ENCODE data around the gene GATAD2A. TPM values are rescaled to one million over a fixed set of nuclear protein-coding genes. Genes with fewer than 3 reads are reported as not detected.
A peak's percentile ranks its signal among the peaks of the same experiment; 100 is the strongest.

The GATAD2A gene, protein sequence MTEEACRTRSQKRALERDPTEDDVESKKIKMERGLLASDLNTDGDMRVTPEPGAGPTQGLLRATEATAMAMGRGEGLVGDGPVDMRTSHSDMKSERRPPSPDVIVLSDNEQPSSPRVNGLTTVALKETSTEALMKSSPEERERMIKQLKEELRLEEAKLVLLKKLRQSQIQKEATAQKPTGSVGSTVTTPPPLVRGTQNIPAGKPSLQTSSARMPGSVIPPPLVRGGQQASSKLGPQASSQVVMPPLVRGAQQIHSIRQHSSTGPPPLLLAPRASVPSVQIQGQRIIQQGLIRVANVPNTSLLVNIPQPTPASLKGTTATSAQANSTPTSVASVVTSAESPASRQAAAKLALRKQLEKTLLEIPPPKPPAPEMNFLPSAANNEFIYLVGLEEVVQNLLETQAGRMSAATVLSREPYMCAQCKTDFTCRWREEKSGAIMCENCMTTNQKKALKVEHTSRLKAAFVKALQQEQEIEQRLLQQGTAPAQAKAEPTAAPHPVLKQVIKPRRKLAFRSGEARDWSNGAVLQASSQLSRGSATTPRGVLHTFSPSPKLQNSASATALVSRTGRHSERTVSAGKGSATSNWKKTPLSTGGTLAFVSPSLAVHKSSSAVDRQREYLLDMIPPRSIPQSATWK
- 10 to 100 TPM; 23.9 to 65.0 (median 39.6) TPM for total RNA-seq

DNA sequence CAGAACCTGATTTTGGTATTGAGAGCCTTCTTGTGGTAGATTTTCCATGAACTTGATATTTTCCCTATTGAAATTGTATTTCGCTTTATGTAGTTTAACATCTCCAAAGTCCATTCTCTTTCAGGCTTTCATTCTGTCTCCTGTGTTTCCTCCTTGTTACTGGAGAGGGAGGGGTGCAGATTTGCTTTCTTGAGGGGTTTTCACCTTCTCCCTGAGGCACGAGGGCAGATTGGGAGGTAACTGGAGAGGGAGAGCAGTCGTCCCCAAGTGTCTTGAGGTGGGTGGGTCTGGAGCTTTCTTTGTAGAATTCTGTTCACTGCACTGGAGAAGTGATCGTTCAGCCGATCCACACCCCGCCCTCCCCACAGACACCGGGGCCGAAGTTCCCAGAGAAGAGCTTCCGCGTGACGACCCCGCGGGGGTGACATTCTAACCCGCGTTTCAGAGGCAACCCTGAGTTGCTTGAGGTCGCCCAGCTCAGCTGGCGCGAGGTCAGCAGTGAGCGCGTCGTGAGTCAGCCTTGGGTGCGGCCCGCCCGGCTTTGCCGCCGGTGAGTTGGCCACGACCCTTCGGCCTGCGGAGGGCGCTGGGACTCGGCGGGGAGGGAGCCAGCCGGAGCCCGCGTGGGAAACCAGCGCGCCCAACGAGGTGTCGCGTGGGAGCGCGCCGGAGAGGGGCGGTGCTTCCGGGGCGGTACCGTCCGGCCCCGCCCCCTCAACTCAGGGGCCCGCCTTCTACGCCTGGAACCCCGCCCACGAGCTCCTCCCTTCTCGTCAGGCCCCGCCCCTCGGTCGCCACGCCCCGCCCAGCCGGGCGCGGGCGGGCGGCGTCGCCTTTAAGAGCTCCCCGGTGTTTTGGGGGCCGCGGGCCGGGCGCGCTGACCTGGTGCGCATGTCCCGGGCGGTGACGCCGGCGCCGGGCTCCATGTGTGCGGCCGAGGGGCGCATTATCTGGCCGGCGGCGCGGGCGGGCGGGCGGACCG, at the start of gene GATAD2A:
TSS of gene GATAD2A (plus strand) at position 797 of the 982 bp plus-strand sequence. CDS start 59,671 bp downstream, outside the sequence.
- Histone ChIP-seq H3K27ac (peak within 1 kb of the TSS; percentile 71 to 82), H3K4me1 (replicated peaks in 1 of 2) (peaks cover 24 to 29% of the 10 kb centered on the region in 2 donors), H3K4me3 (peak within 1 kb of the TSS; percentile 66 to 96 (median 91))
- in situ Hi-C loops (cut with MboI; ENCODE audit: low pct_unique_long_range_greater_than_20kb in 2 of 9, low sequenced_read_pairs in 9 of 9, unreplicated experiment in 9 of 9), result no loop called here
- peak; percentile 76 to 88 (median 86) for ATAC-seq (replicated peaks in 6 of 8)
- WGBS, 10 experiments, result 0 to 45% (median 11%) methylated on average over 1 to 11 of the region's 90 CpGs; no CpG with 5 or more reads in 2 of the 10 experiments

DNA sequence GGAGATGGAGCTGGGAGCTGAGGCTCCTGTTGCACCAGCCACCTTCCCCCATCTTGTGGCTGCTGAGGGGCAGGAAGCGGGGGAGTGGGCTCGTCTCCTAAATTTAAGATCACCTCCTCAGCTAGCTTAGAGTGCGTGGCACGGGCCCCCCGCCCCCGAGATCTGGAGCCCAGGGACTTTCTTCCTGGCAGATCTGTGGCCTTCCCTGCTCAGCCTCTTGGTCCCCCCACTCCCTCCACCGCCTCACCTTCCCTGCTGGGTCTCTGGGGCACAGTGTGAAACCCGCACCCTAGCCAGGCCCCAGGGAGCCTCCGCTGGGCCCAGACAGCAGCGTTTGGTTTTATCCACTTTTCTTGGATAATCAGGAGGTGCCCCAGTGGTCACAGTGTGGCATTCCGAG, 49.0 kb upstream of the GATAD2A start:
- Histone ChIP-seq H3K4me3 (no peak overlapping the region), H3K27ac (no peak overlapping the region), H3K4me1 (replicated peaks in 1 of 2) (peaks cover 3% of the 10 kb centered on the region in 2 donors)
- no peak for ATAC-seq (replicated peaks in 6 of 8)
- 100% methylated on average over 1 of the region's 11 CpGs; no CpG with 5 or more reads in 9 of the 10 experiments for WGBS, 10 experiments
- in situ Hi-C loops (cut with MboI; ENCODE audit: low pct_unique_long_range_greater_than_20kb in 2 of 9, low sequenced_read_pairs in 9 of 9, unreplicated experiment in 9 of 9), result loop anchor here in 2 of 9 experiments (25.0 kb wide), 1 partner anchor 131 kb away; no protein-coding TSS in a partner anchor

DNA sequence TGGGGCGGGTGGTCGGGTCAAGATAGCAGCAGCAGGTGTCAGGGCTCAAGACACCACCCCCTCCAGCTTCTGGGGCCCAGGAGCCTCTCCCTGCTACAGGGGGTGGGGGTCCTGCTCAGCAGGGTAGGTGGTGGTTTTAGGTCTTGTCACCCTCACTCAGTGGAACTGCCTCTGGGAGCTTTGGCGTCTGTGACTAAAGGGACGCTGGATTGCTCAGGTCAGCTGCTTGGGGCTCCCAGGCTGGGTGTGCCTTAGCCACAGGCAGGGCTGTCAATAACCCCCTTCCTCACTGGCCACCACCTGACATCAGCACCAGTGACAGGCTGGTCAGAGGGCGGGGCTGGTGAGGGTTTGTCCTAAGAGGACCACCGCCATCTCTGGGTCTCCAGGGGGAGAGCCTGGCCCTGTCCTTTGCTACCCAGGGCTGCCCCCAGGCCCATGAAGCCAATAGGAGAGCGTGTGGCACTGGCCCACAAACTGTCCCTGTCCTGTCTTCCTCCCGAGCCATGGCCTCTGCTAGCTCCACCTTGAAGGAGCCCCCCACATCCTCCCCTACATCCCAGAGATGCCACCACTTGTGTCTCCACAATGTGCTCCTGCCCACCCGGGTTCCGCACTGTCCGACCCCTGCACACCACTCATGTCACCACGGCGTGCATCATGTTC, 48.4 kb upstream of the GATAD2A start:
- no peak for ATAC-seq (replicated peaks in 6 of 8)
- WGBS, 10 experiments, result 80 to 100% (median 96%) methylated on average over 2 to 8 of the region's 13 CpGs; no CpG with 5 or more reads in 3 of the 10 experiments
- peaks cover 3% of the 10 kb centered on the region in 2 donors for H3K4me1 ChIP-seq (replicated peaks in 1 of 2)
- H3K27ac ChIP-seq, result no peak overlapping the region
- in situ Hi-C loops (cut with MboI; ENCODE audit: low pct_unique_long_range_greater_than_20kb in 2 of 9, low sequenced_read_pairs in 9 of 9, unreplicated experiment in 9 of 9), result loop anchor here in 2 of 9 experiments (25.0 kb wide), 1 partner anchor 130 kb away; no protein-coding TSS in a partner anchor
- no peak overlapping the region for H3K4me3 ChIP-seq

DNA sequence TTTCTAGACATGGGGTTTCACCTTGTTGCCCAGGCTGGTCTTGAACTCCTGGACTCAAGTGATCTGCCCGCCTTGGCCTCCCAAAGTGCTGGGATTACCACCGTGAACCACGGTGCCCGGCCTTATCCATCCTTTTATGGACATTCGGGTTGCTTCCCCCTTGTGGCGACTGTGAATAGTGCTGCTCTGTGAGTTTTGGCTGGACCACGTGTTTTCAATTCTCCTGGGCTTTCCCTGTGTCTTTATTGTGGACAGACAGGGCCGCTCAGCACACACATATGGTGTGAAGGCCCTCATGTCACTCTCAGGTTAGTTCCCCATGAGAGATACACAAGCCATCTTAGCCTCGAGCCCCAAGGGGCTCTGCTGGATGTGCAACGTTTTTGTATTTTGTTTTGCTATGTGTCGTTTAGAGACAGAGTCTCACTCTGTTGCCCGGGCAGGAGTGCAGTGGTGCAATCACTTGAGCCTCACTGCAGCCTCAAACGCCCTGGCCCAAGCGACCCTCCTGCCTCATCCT, 44.3 kb upstream of the GATAD2A start:
- Histone ChIP-seq H3K4me3 (no peak overlapping the region), H3K4me1 (replicated peaks in 1 of 2) (peaks cover 3% of the 10 kb centered on the region in 2 donors), H3K27ac (no peak overlapping the region)
- in situ Hi-C loops (cut with MboI; ENCODE audit: low pct_unique_long_range_greater_than_20kb in 2 of 9, low sequenced_read_pairs in 9 of 9, unreplicated experiment in 9 of 9), result loop anchor here in 3 of 9 experiments (10.0 to 25.0 kb wide), 2 partner anchors 126 to 134 kb away; no protein-coding TSS in a partner anchor
- ATAC-seq (replicated peaks in 6 of 8), result peak; percentile 85 to 89 (median 86)
- WGBS, 10 experiments, result 0 to 50% (median 9%) methylated on average over 1 to 11 of the region's 14 CpGs; no CpG with 5 or more reads in 4 of the 10 experiments

DNA sequence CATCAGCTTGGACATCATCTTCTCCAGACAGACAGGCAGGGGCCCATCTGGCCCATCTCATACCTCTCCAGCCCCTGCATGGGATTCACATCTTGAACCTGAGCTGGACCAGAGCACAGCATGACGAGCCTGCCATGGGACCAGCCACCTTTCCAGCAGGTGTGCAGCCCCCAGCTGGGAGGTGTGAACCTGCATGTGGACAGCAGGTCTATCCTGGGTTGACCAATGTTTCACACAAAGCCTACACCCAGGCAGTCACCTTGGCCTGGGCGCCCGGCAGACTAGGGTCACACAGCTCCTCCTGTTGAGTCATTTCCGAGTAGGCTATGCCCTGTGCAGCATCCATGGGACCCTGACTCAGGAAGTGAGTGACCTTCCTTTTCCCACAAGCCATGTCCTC, 43.4 kb upstream of the GATAD2A start:
- ATAC-seq (replicated peaks in 6 of 8), result no peak
- Histone ChIP-seq H3K4me3 (no peak overlapping the region), H3K27ac (no peak overlapping the region), H3K4me1 (replicated peaks in 1 of 2) (peaks cover 3% of the 10 kb centered on the region in 2 donors)
- WGBS, 10 experiments, result 80 to 100% (median 98%) methylated on average over 1 to 4 of the region's 4 CpGs; no CpG with 5 or more reads in 6 of the 10 experiments
- in situ Hi-C loops (cut with MboI; ENCODE audit: low pct_unique_long_range_greater_than_20kb in 2 of 9, low sequenced_read_pairs in 9 of 9, unreplicated experiment in 9 of 9), result loop anchor here in 3 of 9 experiments (10.0 to 25.0 kb wide), 2 partner anchors 125 to 133 kb away; no protein-coding TSS in a partner anchor

DNA sequence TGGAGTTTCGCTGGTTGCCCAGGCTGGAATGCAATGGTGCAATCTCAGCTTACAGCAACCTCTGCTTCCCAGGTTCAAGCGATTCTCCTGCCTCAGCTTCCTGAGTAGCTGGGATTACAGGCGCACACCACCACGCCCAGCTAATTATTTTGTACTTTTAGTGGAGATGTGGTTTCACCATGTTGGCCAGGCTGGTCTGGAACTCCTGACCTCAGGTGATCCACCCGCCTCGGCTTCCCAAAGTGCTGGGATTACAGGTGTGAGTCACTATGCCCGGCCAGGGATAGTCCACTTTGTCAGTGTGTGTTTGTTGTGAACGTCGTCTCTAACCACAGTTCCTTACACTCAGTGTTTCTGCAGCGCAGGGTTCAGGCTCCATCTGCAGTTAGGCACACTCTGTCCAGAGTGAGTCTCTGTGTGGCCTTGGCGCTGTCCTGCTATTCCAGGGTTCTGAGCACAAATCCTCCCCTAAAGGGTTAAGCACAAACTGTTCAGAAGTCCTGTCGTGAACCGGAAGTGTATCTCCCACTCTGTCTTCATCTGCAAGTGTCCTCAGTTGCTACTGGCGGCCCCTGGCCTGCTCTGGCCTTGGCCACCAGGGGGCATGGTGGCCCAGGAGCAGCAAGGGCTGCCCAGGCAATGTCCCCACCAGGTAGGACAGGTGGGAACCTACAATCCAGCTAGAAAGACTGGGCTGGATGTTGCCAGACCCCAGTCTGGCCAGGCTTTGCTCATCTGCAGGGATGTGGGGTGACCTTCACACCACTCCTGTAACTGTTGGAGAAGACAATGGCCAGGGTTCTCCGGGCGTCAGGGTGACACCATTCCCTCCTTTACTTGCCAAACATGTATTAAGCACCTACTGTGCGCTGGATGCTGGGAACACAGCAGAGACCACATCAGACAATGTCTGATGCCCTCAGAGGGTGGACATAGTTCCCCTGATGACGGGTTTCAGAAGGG, 38.8 kb upstream of the GATAD2A start:
- peak; percentile 72 to 92 (median 81) for ATAC-seq (replicated peaks in 6 of 8)
- 49 to 100% (median 62%) methylated on average over 1 to 9 of the region's 18 CpGs; no CpG with 5 or more reads in 1 of the 10 experiments for WGBS, 10 experiments
- Histone ChIP-seq H3K4me3 (no peak overlapping the region), H3K27ac (no peak overlapping the region), H3K4me1 (replicated peaks in 1 of 2) (no peaks in the 10 kb centered on the region)
- in situ Hi-C loops (cut with MboI; ENCODE audit: low pct_unique_long_range_greater_than_20kb in 2 of 9, low sequenced_read_pairs in 9 of 9, unreplicated experiment in 9 of 9), result loop anchor here in 3 of 9 experiments (10.0 to 25.0 kb wide), 2 partner anchors 121 to 128 kb away; no protein-coding TSS in a partner anchor

DNA sequence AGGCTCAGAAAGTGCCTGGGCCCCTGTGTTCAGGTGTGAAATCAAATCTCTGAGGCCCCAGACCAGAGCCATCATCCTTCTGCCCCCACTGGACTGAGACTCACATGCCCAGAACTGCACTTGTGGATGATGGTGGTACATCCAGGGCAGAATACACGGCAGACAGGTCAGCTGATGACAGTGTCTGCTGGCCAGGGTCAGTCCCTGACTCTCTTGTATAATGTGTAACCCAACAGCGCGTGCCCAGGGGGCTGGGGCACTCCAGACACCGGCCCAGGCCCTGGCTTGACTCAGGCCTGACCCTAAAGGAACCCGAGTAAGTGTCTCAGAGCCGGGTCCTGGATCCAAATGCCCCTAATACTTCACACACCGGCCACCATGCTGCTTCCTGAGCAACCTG, 37.4 kb upstream of the GATAD2A start:
- H3K4me3 ChIP-seq, result no peak overlapping the region
- H3K4me1 ChIP-seq (replicated peaks in 1 of 2), result no peaks in the 10 kb centered on the region
- 60 to 100% (median 76%) methylated on average over 3 of the region's 7 CpGs; no CpG with 5 or more reads in 6 of the 10 experiments for WGBS, 10 experiments
- no peak for ATAC-seq (replicated peaks in 6 of 8)
- no peak overlapping the region for H3K27ac ChIP-seq
- in situ Hi-C loops (cut with MboI; ENCODE audit: low pct_unique_long_range_greater_than_20kb in 2 of 9, low sequenced_read_pairs in 9 of 9, unreplicated experiment in 9 of 9), result loop anchor here in 3 of 9 experiments (10.0 to 25.0 kb wide), 2 partner anchors 119 to 127 kb away; no protein-coding TSS in a partner anchor

DNA sequence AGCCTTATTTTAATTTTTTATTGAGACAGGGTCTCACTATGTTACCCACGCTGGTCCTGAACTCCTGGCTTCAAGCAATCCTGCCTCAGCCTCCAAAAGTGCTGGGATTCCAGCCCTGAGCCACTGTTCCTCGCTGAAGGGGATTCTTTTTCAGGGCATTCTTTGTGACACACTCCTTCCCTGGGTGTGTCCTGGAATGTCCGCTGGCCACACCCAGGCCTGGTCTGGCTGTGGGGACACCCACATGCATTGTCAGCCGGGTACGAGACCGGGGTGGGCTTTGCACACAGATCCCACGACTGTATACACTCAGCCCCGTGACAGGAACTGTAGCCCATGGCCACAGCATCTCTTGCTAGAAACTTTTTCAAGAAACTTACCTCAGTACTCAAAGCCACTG, 34.4 kb upstream of the GATAD2A start:
- Histone ChIP-seq H3K4me1 (replicated peaks in 1 of 2) (no peaks in the 10 kb centered on the region), H3K4me3 (no peak overlapping the region), H3K27ac (no peak overlapping the region)
- 21 to 94% (median 48%) methylated on average over 2 to 5 of the region's 8 CpGs; no CpG with 5 or more reads in 4 of the 10 experiments for WGBS, 10 experiments
- ATAC-seq (replicated peaks in 6 of 8), result peak in 2 of 8 experiments; percentile 17 to 28
- in situ Hi-C loops (cut with MboI; ENCODE audit: low pct_unique_long_range_greater_than_20kb in 2 of 9, low sequenced_read_pairs in 9 of 9, unreplicated experiment in 9 of 9), result loop anchor here in 2 of 9 experiments (25.0 kb wide), 1 partner anchor 116 kb away; no protein-coding TSS in a partner anchor

DNA sequence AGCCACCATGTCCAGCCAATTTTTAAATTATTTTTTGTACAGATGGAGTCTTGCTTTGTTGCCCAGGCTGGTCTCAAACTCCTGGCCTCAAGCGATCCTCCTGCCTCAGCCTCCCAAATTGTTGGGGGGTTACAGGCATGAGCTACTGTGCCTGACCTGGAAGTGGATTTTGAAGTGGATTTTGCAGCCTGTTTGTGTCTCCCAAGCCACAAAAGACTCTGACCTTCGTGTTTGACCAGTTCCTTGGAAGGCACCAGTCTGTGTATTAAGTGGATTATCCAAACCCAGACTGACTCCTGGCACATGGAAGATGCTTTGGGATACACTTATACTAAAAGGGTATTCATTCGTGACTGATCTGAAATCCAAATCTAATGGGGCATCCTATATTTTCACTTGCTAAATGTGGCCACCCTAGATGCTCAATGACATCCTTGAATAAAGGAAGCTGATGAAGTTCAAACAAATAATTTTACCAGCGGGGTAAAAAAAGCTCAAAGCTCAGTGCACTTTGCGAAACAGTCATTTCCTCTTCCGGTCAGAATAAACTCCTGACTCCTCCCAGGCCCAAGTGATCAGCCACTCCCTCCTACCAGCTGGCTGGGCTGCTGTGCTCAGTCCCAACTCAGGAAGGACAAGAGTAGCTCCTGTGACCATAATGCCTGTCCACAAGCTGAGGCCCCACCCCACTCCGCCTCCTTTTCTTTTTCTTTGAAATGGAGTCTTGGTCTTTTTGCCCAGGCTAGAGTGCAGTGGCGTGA, 32.6 kb upstream of the GATAD2A start:
- 17 to 88% (median 78%) methylated on average over 1 to 6 of the region's 8 CpGs; no CpG with 5 or more reads in 1 of the 10 experiments for WGBS, 10 experiments
- in situ Hi-C loops (cut with MboI; ENCODE audit: low pct_unique_long_range_greater_than_20kb in 2 of 9, low sequenced_read_pairs in 9 of 9, unreplicated experiment in 9 of 9), result loop anchor here in 2 of 9 experiments (25.0 kb wide), 1 partner anchor 114 kb away; no protein-coding TSS in a partner anchor
- Histone ChIP-seq H3K4me1 (replicated peaks in 1 of 2) (peaks cover 0 to 5% of the 10 kb centered on the region in 2 donors), H3K27ac (no peak overlapping the region), H3K4me3 (no peak overlapping the region)
- peak in 7 of 8 experiments; percentile 31 to 91 (median 64) for ATAC-seq (replicated peaks in 6 of 8)

DNA sequence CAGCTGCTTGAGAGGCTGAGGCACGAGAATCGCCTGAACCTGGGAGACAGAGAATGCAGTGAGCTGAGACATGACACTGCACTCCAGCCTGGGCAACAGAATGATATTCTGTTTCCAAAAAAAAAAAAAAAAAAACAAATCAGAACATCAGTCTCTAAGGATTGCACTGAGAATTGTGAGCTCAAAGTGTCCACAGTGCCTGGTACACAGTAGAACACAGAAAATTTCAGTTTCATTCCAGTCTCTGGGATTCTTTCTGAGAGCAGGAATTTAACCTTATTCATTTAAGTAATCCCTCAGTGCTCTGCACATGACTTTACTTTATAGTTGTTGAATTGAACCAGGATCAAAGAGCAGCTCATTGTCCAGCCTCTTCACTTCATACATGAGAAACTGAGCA, 25.9 kb upstream of the GATAD2A start:
- no peak overlapping the region for H3K4me3 ChIP-seq
- peak in 1 of 8 experiments; percentile 45 for ATAC-seq (replicated peaks in 6 of 8)
- in situ Hi-C loops (cut with MboI; ENCODE audit: low pct_unique_long_range_greater_than_20kb in 2 of 9, low sequenced_read_pairs in 9 of 9, unreplicated experiment in 9 of 9), result loop anchor here in 2 of 9 experiments (25.0 kb wide), 1 partner anchor 108 kb away; no protein-coding TSS in a partner anchor
- no peak overlapping the region for H3K27ac ChIP-seq
- WGBS, 10 experiments, result 0 to 90% (median 50%) methylated on average over 2 of the region's 2 CpGs; no CpG with 5 or more reads in 5 of the 10 experiments
- H3K4me1 ChIP-seq (replicated peaks in 1 of 2), result peaks cover 2 to 9% of the 10 kb centered on the region in 2 donors

Measured in motor neuron (in vitro differentiated cells).